GM12873 (cell line): ENCODE data around the gene TMBIM6.

Experiments
- TF ChIP-seq, protein P1 (sequence below): IDR thresholded peaks from 2 replicates; pipeline ENCODE4 v1.5.1; 2012; ENCODE audit warnings: low read depth, mild to moderate bottlenecking, moderate library complexity, low read length, control low read depth; ENCODE audit not compliant: insufficient read depth; ENCODE audit errors: missing control alignments

TMBIM6 gene

GRCh38 chr12:49800421-49801140 is 59.2 kb downstream of the TMBIM6 start:
- TF ChIP-seq, protein P1, sequence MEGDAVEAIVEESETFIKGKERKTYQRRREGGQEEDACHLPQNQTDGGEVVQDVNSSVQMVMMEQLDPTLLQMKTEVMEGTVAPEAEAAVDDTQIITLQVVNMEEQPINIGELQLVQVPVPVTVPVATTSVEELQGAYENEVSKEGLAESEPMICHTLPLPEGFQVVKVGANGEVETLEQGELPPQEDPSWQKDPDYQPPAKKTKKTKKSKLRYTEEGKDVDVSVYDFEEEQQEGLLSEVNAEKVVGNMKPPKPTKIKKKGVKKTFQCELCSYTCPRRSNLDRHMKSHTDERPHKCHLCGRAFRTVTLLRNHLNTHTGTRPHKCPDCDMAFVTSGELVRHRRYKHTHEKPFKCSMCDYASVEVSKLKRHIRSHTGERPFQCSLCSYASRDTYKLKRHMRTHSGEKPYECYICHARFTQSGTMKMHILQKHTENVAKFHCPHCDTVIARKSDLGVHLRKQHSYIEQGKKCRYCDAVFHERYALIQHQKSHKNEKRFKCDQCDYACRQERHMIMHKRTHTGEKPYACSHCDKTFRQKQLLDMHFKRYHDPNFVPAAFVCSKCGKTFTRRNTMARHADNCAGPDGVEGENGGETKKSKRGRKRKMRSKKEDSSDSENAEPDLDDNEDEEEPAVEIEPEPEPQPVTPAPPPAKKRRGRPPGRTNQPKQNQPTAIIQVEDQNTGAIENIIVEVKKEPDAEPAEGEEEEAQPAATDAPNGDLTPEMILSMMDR = no peak

- TF ChIP-seq, protein P1 = no peak
Measured at GRCh38 chr12:49801141-49802063, 60.0 kb downstream of the TMBIM6 start.

DNA sequence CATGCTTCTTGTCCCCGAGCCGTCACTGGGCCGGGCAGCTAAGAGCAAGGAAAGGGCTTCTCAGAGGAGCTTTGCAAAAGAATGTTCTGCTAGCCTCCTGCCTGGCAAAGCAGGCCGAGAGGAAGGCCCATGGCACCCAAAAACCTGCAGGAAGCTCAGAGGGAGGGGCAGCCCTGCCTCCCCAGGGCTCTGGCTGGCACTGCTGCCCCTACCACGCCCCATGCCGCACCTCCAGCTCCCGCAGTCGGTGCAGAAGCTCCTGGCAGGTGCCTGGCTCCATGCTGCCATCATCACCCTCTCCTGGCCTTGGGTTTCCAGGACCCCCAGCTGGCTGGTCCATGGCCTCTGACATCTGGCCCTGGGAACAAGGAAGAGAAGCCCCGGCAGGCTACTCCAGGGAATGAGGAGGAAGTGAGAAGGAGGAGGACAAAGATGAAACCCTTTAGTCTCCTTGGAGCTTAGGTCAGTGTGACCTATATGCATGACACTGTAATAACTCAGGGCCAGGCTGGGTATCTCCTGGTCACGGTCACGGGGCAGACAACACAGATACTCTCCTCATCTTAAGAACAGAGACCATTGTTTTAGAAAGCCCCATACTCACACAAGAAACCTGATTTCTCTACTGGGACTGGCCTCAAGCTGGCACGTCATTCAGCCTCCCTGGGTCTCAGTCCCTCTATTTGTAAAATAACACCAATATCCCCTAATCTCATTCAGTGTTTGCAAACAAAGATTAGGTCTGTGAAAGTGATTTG is 62.5 kb downstream of the TMBIM6 start:
- TF ChIP-seq, protein P1 = no peak

GRCh38 chr12:49804821-49805220 is 63.5 kb downstream of the TMBIM6 start:
- TF ChIP-seq, protein P1 = no peak

DNA sequence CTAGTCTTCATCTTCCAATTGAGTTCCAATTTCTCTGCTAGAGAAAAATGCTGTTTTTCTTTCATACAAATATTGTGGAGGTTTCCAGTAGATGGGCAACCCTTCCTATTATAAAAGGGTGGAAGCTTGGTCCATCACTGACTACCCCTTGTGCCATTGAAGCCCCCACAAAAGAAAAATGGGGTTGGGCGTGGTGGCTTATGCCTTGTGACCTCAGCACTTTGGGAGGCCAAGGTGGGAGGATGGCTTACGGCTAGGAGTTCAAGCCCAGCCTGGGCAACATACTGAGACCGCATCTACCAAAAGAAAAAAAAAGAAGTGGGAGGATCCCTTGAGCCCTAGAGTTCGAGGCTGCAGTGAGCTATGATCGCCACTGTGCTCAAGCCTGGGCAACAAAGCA is 64.1 kb downstream of the TMBIM6 start:
- TF ChIP-seq, protein P1 = no peak

DNA sequence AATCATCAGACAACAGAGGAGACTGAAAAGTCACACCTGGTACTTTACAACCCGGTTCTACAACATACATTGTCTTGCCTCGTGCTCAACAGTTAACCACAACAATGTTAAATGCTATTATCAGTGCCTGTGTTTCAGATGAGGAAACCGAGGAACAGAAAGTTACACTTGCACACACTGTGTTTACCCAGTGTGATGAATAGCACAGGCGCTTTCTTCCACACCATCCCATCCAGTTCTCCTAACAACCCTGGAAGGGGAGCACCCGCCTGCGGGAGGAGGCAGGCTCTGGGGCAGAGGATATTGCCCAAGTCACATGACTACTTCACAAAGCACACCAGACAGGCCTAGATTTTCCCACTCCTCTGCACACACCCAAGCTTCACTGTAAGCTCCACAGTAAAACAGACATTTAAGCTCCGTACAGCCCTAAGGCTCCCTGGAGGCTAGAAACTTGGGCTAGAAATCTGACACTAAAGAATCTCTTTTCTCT is 65.0 kb downstream of the TMBIM6 start:
- TF ChIP-seq, protein P1 = no peak
